IMR-90 (cell line): ENCODE results near the gene DMD. TPM values are rescaled to one million over a fixed set of nuclear protein-coding genes. Genes with fewer than 3 reads are reported as not detected.

Experiments used
- ATAC-seq: fragments of 200-7000 bp; cut with Tn5 transposase; 2 replicates; pipeline ENCODE4 v1.9.1; 2020; ENCODE audit warnings: low read depth, mild to moderate bottlenecking, moderate library complexity
- BruUV-seq: library from RNA; stranded (reverse); fragments of 400-500 nt; replicated peaks from 2 replicates; lab custom pipeline; 2021; lab: Mats Ljungman, UMichigan
- CTCF ChIA-PET: fragments of 300-600 bp; formaldehyde crosslinking; extraction: SDS; loops from one replicate; lab custom pipeline; 2021; ENCODE audit warnings: antibody characterized with exemption; lab: Yijun Ruan, JAX
- POLR2A ChIA-PET: fragments of 300-600 bp; sonication (Branson Sonifier 250); formaldehyde crosslinking; loops from one replicate; lab custom pipeline; 2022; ENCODE audit warnings: antibody characterized with exemption; ENCODE audit not compliant: unreplicated experiment; lab: Charles Lee
- DNase-seq: peaks from one replicate; pipeline ENCODE4 v3.0.0; 2013
- H2AFZ ChIP-seq: replicated peaks from 2 replicates; pipeline ENCODE3; 2013; ENCODE audit warnings: low read length, mild to moderate bottlenecking; ENCODE audit not compliant: poor library complexity
- H2AK5ac ChIP-seq: 2 replicates; pipeline ENCODE4 v1.6.1; 2013; ENCODE audit warnings: low read depth, low read length, inconsistent platforms
- H2AK9ac ChIP-seq: replicated peaks from 2 replicates; pipeline ENCODE3; 2013; ENCODE audit warnings: mild to moderate bottlenecking, low read depth, low read length, moderate library complexity; ENCODE audit not compliant: poor library complexity
- H2BK120ac ChIP-seq: 2 replicates; pipeline ENCODE4 v1.6.1; 2013; ENCODE audit warnings: low read depth, low read length, inconsistent platforms
- H2BK15ac ChIP-seq: 3 replicates; pipeline ENCODE4 v1.6.1; 2013; ENCODE audit warnings: low read depth, low read length, inconsistent platforms
- H2BK20ac ChIP-seq: 2 replicates; pipeline ENCODE4 v1.6.1; 2013; ENCODE audit warnings: low read depth, mild to moderate bottlenecking, inconsistent platforms, low read length, moderate library complexity
- H2BK5ac ChIP-seq: 2 replicates; pipeline ENCODE4 v1.6.1; 2013; ENCODE audit warnings: mild to moderate bottlenecking, low read depth, low read length, inconsistent platforms; ENCODE audit not compliant: poor library complexity, severe bottlenecking
- H3K14ac ChIP-seq: replicated peaks from 2 replicates; pipeline ENCODE4 v1.6.1; 2013; ENCODE audit warnings: low read depth, low read length, inconsistent platforms
- H3K18ac ChIP-seq: 2 replicates; pipeline ENCODE4 v1.6.1; 2013; ENCODE audit warnings: low read depth, low read length, control low read depth
- H3K23ac ChIP-seq: 2 replicates; pipeline ENCODE4 v1.6.1; 2013; ENCODE audit warnings: low read depth, low read length, inconsistent platforms
- H3K27ac ChIP-seq: 2 replicates; pipeline ENCODE4 v1.5.1; 2013; ENCODE audit warnings: mild to moderate bottlenecking, control low read depth, low read length; ENCODE audit not compliant: insufficient read depth
- H3K27me3 ChIP-seq: 2 replicates; pipeline ENCODE4 v1.6.1; 2013; ENCODE audit warnings: low read length; ENCODE audit not compliant: control insufficient read depth, insufficient read depth
- H3K36me3 ChIP-seq: 2 replicates; pipeline ENCODE4 v1.6.1; 2013; ENCODE audit warnings: low read length, mixed read lengths; ENCODE audit not compliant: control insufficient read depth, insufficient read depth
- H3K4ac ChIP-seq: 2 replicates; pipeline ENCODE4 v1.6.1; 2013; ENCODE audit warnings: low read depth, low read length, inconsistent platforms
- H3K4me1 ChIP-seq: 2 replicates; pipeline ENCODE4 v1.6.1; 2013; ENCODE audit warnings: low read length, mixed read lengths; ENCODE audit not compliant: control insufficient read depth, insufficient read depth
- H3K4me2 ChIP-seq: 2 replicates; pipeline ENCODE4 v1.6.1; 2013; ENCODE audit warnings: low read depth, mild to moderate bottlenecking, control low read depth, low read length, moderate library complexity
- H3K4me3 ChIP-seq: 2 replicates; pipeline ENCODE4 v1.5.1; 2013; ENCODE audit warnings: low read depth, mild to moderate bottlenecking, control low read depth, low read length, moderate library complexity; ENCODE audit not compliant: insufficient read depth
- H3K56ac ChIP-seq: 2 replicates; pipeline ENCODE4 v1.6.1; 2013; ENCODE audit warnings: low read length, inconsistent platforms; ENCODE audit not compliant: insufficient read depth; ENCODE audit errors: extremely low read depth
- H3K79me1 ChIP-seq, 2 experiments: 2 replicates each; pipeline ENCODE4 v1.6.1; 2013; ENCODE audit warnings: low read length in 2 of 2, inconsistent platforms in 1 of 2, low read depth in 1 of 2
- H3K9ac ChIP-seq: 2 replicates; pipeline ENCODE4 v1.6.1; 2013; ENCODE audit warnings: low read depth, low read length, control low read depth
- H3K9me1 ChIP-seq: 2 replicates; pipeline ENCODE4 v1.6.1; 2013; ENCODE audit warnings: low read length, inconsistent platforms; ENCODE audit not compliant: insufficient read depth
- H3K9me3 ChIP-seq: 2 replicates; pipeline ENCODE4 v1.6.1; 2013; ENCODE audit warnings: low read length; ENCODE audit not compliant: control insufficient read depth, insufficient read depth
- H4K20me1 ChIP-seq: 2 replicates; pipeline ENCODE4 v1.6.1; 2013; ENCODE audit warnings: low read length, inconsistent platforms; ENCODE audit not compliant: insufficient read depth
- H4K5ac ChIP-seq: 2 replicates; pipeline ENCODE4 v1.6.1; 2013; ENCODE audit warnings: mild to moderate bottlenecking, low read depth, low read length, control low read depth
- H4K8ac ChIP-seq, 2 experiments: 2 replicates each; pipeline ENCODE4 v1.6.1; 2013; ENCODE audit warnings: low read depth in 2 of 2, low read length in 2 of 2, control low read depth in 1 of 2, inconsistent platforms in 1 of 2
- H4K91ac ChIP-seq: 2 replicates; pipeline ENCODE4 v1.6.1; 2013; ENCODE audit warnings: low read depth, low read length, inconsistent platforms; ENCODE audit not compliant: insufficient read depth
- BHLHE40 ChIP-seq: fragments of 150-350 bp; IDR thresholded peaks from 2 replicates; pipeline ENCODE4 v1.6.1; 2016; ENCODE audit warnings: mild to moderate bottlenecking, low read depth, low read length
- CEBPB ChIP-seq: IDR thresholded peaks from 2 replicates; pipeline ENCODE4 v1.6.1; 2012; ENCODE audit warnings: low read depth, low read length, improper control_type of control experiment
- CHD1 ChIP-seq: IDR thresholded peaks from 2 replicates; pipeline ENCODE4 v1.6.1; 2012; ENCODE audit warnings: low read depth, low read length, improper control_type of control experiment
- FOS ChIP-seq: fragments of 150-350 bp; IDR thresholded peaks from 2 replicates; pipeline ENCODE4 v1.6.1; 2016; ENCODE audit warnings: low read depth, low read length
- MAFK ChIP-seq: IDR thresholded peaks from 2 replicates; pipeline ENCODE4 v1.6.1; 2012; ENCODE audit warnings: low read depth, low read length, improper control_type of control experiment
- MAZ ChIP-seq: IDR thresholded peaks from 2 replicates; pipeline ENCODE4 v1.6.1; 2012; ENCODE audit warnings: low read depth, mild to moderate bottlenecking, low read length, improper control_type of control experiment, moderate library complexity, borderline replicate concordance
- MXI1 ChIP-seq: IDR thresholded peaks from 2 replicates; pipeline ENCODE4 v1.6.1; 2012; ENCODE audit warnings: low read depth, mild to moderate bottlenecking, low read length, moderate library complexity, borderline replicate concordance
- NFE2L2 ChIP-seq: fragments of 150-350 bp; IDR thresholded peaks from 2 replicates; pipeline ENCODE4 v1.6.1; 2016; ENCODE audit warnings: low read depth, mild to moderate bottlenecking, low read length
- POLR2A ChIP-seq: IDR thresholded peaks from 2 replicates; pipeline ENCODE4 v1.6.1; 2012; ENCODE audit warnings: mild to moderate bottlenecking, low read depth, low read length
- RAD21 ChIP-seq: IDR thresholded peaks from 2 replicates; pipeline ENCODE4 v1.6.1; 2012; ENCODE audit warnings: low read length, improper control_type of control experiment
- RCOR1 ChIP-seq: IDR thresholded peaks from 2 replicates; pipeline ENCODE4 v1.6.1; 2012; ENCODE audit warnings: mild to moderate bottlenecking, low read length, improper control_type of control experiment; ENCODE audit not compliant: insufficient replicate concordance
- RFX5 ChIP-seq: IDR thresholded peaks from 2 replicates; pipeline ENCODE4 v1.8.0; 2012; ENCODE audit warnings: low read depth, mild to moderate bottlenecking, low read length, moderate library complexity
- SMC3 ChIP-seq: fragments of 150-350 bp; IDR thresholded peaks from 2 replicates; pipeline ENCODE4 v1.6.1; 2016; ENCODE audit warnings: low read depth, mild to moderate bottlenecking, antibody characterized with exemption, low read length, moderate library complexity
- WGBS, 2 experiments: methylation state at CpG; one replicate each; pipeline versions ENCODE4 v1.1.5 to v1.1.7; 2013; ENCODE audit warnings: missing lambda C conversion rate in 2 of 2; ENCODE audit not compliant: insufficient read length in 1 of 2; ENCODE audit errors: extremely low coverage in 2 of 2; 5-methylcytosine and 5-hydroxymethylcytosine counted together
- dilution Hi-C: fragments of 300-500 bp; cut with HindIII; formaldehyde crosslinking; loops from one replicate; pipeline ENCODE4 v1.14.3; 2018; ENCODE audit warnings: low sequenced_read_pairs; ENCODE audit not compliant: unreplicated experiment
- in situ Hi-C: fragments of 300-500 bp; cut with MboI; formaldehyde crosslinking; loops from 3 replicates; pipeline ENCODE4 v1.14.3; 2019; ENCODE audit warnings: low sequenced_read_pairs, inconsistent platforms, mixed read lengths
- intact Hi-C: fragments of 100-400 bp; cut with micrococcal nuclease; formaldehyde crosslinking; loops from 2 replicates; pipeline ENCODE4 v1.10.0; 2022
- polyA plus RNA-seq, 3 experiments: library from polyadenylated mRNA; depleted of rRNA; stranded (reverse); fragments of >200 nt; gene quantifications; 2 replicates each; pipeline ENCODE4 v1.2.3, GENCODE V29; 2012; ENCODE audit warnings: low replicate concordance in 1 of 3
- total RNA-seq: library from RNA; depleted of rRNA; stranded (reverse); fragments of >200 nt; gene quantifications from 2 replicates; pipeline ENCODE4 v1.2.3, GENCODE V29; 2012
- TF ChIP-seq, protein P1 (sequence below): fragments of 150-350 bp; IDR thresholded peaks from 2 replicates; pipeline ENCODE4 v1.6.1; 2016; ENCODE audit warnings: low read depth, mild to moderate bottlenecking, low read length, moderate library complexity, borderline replicate concordance
- TF ChIP-seq, protein P2 (sequence below): conservative IDR thresholded peaks from 2 replicates; pipeline ENCODE4 v1.5.1; 2012; ENCODE audit warnings: mild to moderate bottlenecking, low read depth, low read length, improper control_type of control experiment
- TF ChIP-seq, protein P3 (sequence below): fragments of 150-350 bp; IDR thresholded peaks from 2 replicates; pipeline ENCODE4 v1.6.1; 2017; ENCODE audit warnings: mild to moderate bottlenecking, antibody characterized with exemption, low read length, low read depth

DMD gene
- total and polyA plus RNA-seq, 2 of the 4 experiments (the other 2 are of a cell fraction), result 6.6 to 11.8 TPM

DNA sequence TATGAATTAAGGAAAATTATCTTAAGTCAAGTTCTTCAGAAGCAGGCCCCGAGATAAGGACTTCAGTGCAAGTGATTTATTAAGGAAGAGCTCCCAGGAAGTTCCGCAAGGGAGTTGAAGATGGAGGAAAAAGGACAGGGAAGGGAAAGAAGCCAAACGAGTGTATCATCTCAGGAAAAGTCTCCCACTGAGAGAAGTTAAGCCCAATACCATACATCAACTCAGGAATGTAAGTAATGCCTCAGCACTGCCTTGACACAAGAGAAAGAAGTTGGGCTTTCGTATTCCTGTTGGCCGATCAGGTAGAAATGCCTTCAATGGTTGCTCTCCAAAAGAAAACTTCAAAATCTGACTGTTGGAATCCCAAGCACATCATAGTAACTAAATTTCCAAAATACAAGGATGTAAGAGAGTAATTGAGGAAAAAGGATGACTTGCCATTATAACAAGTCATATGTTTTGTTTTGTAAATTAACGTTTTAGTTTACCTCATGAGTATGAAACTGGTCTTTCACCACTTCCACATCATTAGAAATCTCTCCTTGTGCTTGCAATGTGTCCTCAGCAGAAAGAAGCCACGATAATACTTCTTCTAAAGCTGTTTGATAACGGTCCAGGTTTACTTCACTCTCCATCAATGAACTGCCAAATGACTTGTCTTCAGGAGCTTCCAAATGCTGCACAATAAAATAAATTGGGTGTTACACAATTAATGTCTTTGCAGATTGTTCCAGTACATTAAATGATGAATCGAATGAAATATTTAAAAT, 566.7 kb downstream of the DMD start:
- DNase-seq (no peak), ATAC-seq (no peak)
- in situ Hi-C loops (no loop called here), intact Hi-C loops (no loop called here), dilution Hi-C loops (no loop called here)
- H3K27me3 ChIP-seq, result no peaks in the 10 kb centered on the region
- H2AK5ac ChIP-seq, result no peak overlapping the region
- no peak overlapping the region for H3K18ac ChIP-seq
- H3K9ac ChIP-seq, result no peak overlapping the region
- TF ChIP-seq RCOR1 (no peak), RFX5 (no peak), MAZ (no peak), MAFK (no peak), CEBPB (no peak), FOS (no peak), MXI1 (no peak), NFE2L2 (no peak), POLR2A (no peak), RAD21 (no peak), BHLHE40 (no peak), SMC3 (no peak), CHD1 (no peak)
- TF ChIP-seq, protein P1, sequence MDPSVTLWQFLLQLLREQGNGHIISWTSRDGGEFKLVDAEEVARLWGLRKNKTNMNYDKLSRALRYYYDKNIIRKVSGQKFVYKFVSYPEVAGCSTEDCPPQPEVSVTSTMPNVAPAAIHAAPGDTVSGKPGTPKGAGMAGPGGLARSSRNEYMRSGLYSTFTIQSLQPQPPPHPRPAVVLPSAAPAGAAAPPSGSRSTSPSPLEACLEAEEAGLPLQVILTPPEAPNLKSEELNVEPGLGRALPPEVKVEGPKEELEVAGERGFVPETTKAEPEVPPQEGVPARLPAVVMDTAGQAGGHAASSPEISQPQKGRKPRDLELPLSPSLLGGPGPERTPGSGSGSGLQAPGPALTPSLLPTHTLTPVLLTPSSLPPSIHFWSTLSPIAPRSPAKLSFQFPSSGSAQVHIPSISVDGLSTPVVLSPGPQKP, result no peak
- TF ChIP-seq, protein P2, sequence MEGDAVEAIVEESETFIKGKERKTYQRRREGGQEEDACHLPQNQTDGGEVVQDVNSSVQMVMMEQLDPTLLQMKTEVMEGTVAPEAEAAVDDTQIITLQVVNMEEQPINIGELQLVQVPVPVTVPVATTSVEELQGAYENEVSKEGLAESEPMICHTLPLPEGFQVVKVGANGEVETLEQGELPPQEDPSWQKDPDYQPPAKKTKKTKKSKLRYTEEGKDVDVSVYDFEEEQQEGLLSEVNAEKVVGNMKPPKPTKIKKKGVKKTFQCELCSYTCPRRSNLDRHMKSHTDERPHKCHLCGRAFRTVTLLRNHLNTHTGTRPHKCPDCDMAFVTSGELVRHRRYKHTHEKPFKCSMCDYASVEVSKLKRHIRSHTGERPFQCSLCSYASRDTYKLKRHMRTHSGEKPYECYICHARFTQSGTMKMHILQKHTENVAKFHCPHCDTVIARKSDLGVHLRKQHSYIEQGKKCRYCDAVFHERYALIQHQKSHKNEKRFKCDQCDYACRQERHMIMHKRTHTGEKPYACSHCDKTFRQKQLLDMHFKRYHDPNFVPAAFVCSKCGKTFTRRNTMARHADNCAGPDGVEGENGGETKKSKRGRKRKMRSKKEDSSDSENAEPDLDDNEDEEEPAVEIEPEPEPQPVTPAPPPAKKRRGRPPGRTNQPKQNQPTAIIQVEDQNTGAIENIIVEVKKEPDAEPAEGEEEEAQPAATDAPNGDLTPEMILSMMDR, result no peak
- TF ChIP-seq, protein P3, sequence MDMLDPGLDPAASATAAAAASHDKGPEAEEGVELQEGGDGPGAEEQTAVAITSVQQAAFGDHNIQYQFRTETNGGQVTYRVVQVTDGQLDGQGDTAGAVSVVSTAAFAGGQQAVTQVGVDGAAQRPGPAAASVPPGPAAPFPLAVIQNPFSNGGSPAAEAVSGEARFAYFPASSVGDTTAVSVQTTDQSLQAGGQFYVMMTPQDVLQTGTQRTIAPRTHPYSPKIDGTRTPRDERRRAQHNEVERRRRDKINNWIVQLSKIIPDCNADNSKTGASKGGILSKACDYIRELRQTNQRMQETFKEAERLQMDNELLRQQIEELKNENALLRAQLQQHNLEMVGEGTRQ, result no peak
- H3K9me1 ChIP-seq, result no peaks in the 10 kb centered on the region
- no peaks in the 10 kb centered on the region for H4K20me1 ChIP-seq
- no peak overlapping the region for H3K27ac ChIP-seq
- no peak overlapping the region for H2BK5ac ChIP-seq
- no peak overlapping the region for H3K23ac ChIP-seq
- H3K4ac ChIP-seq, result no peak overlapping the region
- no peak overlapping the region for H4K5ac ChIP-seq
- no peak overlapping the region for H4K8ac ChIP-seq
- ChIA-PET CTCF (no interaction called here), POLR2A (no interaction called here)
- no peaks in the 10 kb centered on the region for H3K79me1 ChIP-seq
- H2AFZ ChIP-seq, result no peak overlapping the region
- H2BK120ac ChIP-seq, result no peak overlapping the region
- no peak overlapping the region for H3K4me3 ChIP-seq
- BruUV-seq, result no TSS peak
- no peak overlapping the region for H3K56ac ChIP-seq
- no peaks in the 10 kb centered on the region for H3K4me1 ChIP-seq
- H3K14ac ChIP-seq, result no peak overlapping the region
- H3K9me3 ChIP-seq, result no peaks in the 10 kb centered on the region
- no peaks in the 10 kb centered on the region for H3K36me3 ChIP-seq
- H2BK15ac ChIP-seq, result no peak overlapping the region
- no peak overlapping the region for H2BK20ac ChIP-seq
- WGBS, 2 experiments, result no CpG with 5 or more reads among the region's 9 CpGs
- no peak overlapping the region for H4K91ac ChIP-seq
- no peak overlapping the region for H3K4me2 ChIP-seq
- H2AK9ac ChIP-seq, result no peak overlapping the region
